Thyroid gland (tissue), 4 donors: Measurements from ENCODE around the gene CARD11.

Experiments
- POLR2A ChIP-seq, 2 donors: fragments of 450-650 bp; IDR thresholded peaks; one replicate each; pipeline ENCODE4 v1.6.1; 2017; ENCODE audit warnings: antibody characterized with exemption in 2 of 2, mild to moderate bottlenecking in 2 of 2, moderate library complexity in 1 of 2
- TF ChIP-seq, protein P1 (sequence below), 6 experiments: fragments of 200-600 bp in 3 of 6; fragments of 450-650 bp in 3 of 6; sonication (generic) in 3 of 6; IDR thresholded peaks; one replicate each; pipeline ENCODE4 v1.5.1; 2016 to 2019; ENCODE audit warnings: antibody characterized with exemption in 6 of 6, mild to moderate bottlenecking in 2 of 6, inconsistent platforms in 1 of 6, moderate library complexity in 1 of 6

DNA sequence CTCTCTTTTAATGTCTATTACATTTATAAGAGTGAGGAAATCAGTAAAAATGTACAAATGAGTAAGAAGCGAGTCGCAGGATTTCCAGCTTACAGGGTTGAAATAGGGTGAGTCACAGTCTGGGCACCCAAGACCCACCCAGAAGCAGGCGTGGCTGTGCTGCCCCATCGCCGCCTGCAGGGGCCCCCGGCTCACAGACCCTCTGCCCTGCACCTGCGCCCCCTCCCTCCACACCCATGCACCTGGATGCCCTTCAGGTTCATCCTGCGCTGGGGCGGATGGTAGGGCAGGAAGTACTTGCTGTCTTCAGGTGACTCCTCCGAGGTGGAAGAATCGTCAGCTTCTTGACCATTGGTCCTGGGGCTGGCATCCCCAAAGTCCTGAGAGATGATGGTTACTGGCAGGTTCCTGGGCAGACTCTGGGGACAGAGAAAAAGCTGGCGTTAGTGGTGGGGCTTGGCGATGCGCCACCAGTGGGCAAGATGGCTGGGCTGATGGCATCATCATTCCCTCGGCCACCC lies 109.4 kb downstream of the CARD11 start:
- TF ChIP-seq POLR2A (IDR thresholded peaks at IDR 0.05), result no peak
- TF ChIP-seq, protein P1, sequence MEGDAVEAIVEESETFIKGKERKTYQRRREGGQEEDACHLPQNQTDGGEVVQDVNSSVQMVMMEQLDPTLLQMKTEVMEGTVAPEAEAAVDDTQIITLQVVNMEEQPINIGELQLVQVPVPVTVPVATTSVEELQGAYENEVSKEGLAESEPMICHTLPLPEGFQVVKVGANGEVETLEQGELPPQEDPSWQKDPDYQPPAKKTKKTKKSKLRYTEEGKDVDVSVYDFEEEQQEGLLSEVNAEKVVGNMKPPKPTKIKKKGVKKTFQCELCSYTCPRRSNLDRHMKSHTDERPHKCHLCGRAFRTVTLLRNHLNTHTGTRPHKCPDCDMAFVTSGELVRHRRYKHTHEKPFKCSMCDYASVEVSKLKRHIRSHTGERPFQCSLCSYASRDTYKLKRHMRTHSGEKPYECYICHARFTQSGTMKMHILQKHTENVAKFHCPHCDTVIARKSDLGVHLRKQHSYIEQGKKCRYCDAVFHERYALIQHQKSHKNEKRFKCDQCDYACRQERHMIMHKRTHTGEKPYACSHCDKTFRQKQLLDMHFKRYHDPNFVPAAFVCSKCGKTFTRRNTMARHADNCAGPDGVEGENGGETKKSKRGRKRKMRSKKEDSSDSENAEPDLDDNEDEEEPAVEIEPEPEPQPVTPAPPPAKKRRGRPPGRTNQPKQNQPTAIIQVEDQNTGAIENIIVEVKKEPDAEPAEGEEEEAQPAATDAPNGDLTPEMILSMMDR (IDR thresholded peaks at IDR 0.05), result no peak
